WTC11 (cell line): ENCODE data around the gene CHST1. TPM values are rescaled to one million over a fixed set of nuclear protein-coding genes. Genes with fewer than 3 reads are reported as not detected.

Experiments used
- ATAC-seq: fragments of 200-7000 bp; cut with Tn5 transposase; 2 replicates; pipeline ENCODE4 v1.10.0; 2021; ENCODE audit warnings: mild to moderate bottlenecking, moderate library complexity
- CTCF ChIA-PET: fragments of 300-600 bp; sonication (Branson Sonifier 250); formaldehyde crosslinking; loops from one replicate; lab custom pipeline; 2021; ENCODE audit warnings: antibody characterized with exemption; lab: Charles Lee
- POLR2A ChIA-PET: fragments of 350-600 bp; sonication (Branson Sonifier 250); formaldehyde crosslinking; loops from one replicate; lab custom pipeline; 2021; ENCODE audit warnings: antibody characterized with exemption; lab: Charles Lee
- DNase-seq: peaks from one replicate; pipeline ENCODE4 v3.0.0; 2021; ENCODE audit warnings: low spot score
- H3K27ac Mint-ChIP-seq: 2 replicates; pipeline ENCODE4 v1.8.0; 2021; ENCODE audit warnings: mixed read lengths
- H3K27me3 Mint-ChIP-seq: 2 replicates; pipeline ENCODE4 v1.8.0; 2021; ENCODE audit warnings: low read depth, mild to moderate bottlenecking, moderate library complexity, mixed read lengths
- H3K36me3 Mint-ChIP-seq: 2 replicates; pipeline ENCODE4 v1.8.0; 2021; ENCODE audit warnings: mixed read lengths
- H3K4me1 Mint-ChIP-seq: 2 replicates; pipeline ENCODE4 v1.8.0; 2022; ENCODE audit warnings: mixed read lengths
- H3K4me3 Mint-ChIP-seq: 2 replicates; pipeline ENCODE4 v1.8.0; 2021; ENCODE audit warnings: mild to moderate bottlenecking, moderate library complexity, mixed read lengths
- H3K9me3 Mint-ChIP-seq: 2 replicates; pipeline ENCODE4 v1.8.0; 2021; ENCODE audit warnings: mixed read lengths
- AR ChIP-seq: fragments of 250-450 bp; sonication (Bioruptor Pico); IDR thresholded peaks from 2 replicates; pipeline ENCODE4 v1.9.0; 2021; ENCODE audit warnings: mild to moderate bottlenecking
- CREB1 ChIP-seq: sonication (generic); formaldehyde crosslinking; IDR thresholded peaks from 2 replicates; pipeline ENCODE4 v1.8.0; 2023; ENCODE audit warnings: mild to moderate bottlenecking, missing genetic modification reagents
- CREM ChIP-seq: sonication (generic); formaldehyde crosslinking; IDR thresholded peaks from 2 replicates; pipeline ENCODE4 v1.8.1; 2022; ENCODE audit warnings: mild to moderate bottlenecking, missing genetic modification reagents, moderate library complexity
- CTCF ChIP-seq: fragments of 200-600 bp; IDR thresholded peaks from 2 replicates; pipeline ENCODE4 v1.8.0; 2022; ENCODE audit warnings: antibody characterized with exemption
- ERG ChIP-seq: fragments of 250-450 bp; sonication (Bioruptor Pico); IDR thresholded peaks from 2 replicates; pipeline ENCODE4 v1.8.0; 2021; ENCODE audit warnings: mild to moderate bottlenecking
- ESRRA ChIP-seq: sonication (generic); formaldehyde crosslinking; IDR thresholded peaks from 2 replicates; pipeline ENCODE4 v1.8.1; 2022; ENCODE audit warnings: mild to moderate bottlenecking, missing genetic modification reagents, borderline replicate concordance
- FOXK1 ChIP-seq: sonication (generic); formaldehyde crosslinking; IDR thresholded peaks from 2 replicates; pipeline ENCODE4 v1.8.0; 2022; ENCODE audit warnings: mild to moderate bottlenecking, moderate library complexity, missing genetic modification reagents
- GRHL2 ChIP-seq: fragments of 250-450 bp; sonication (Bioruptor Pico); IDR thresholded peaks from 2 replicates; pipeline ENCODE4 v1.8.0; 2022; ENCODE audit warnings: mild to moderate bottlenecking, moderate library complexity; ENCODE audit not compliant: insufficient replicate concordance, severe bottlenecking
- MLX ChIP-seq: sonication (generic); formaldehyde crosslinking; IDR thresholded peaks from 2 replicates; pipeline ENCODE4 v1.8.1; 2023; ENCODE audit warnings: mild to moderate bottlenecking, missing genetic modification reagents, moderate library complexity
- MYBL2 ChIP-seq: sonication (generic); formaldehyde crosslinking; IDR thresholded peaks from 2 replicates; pipeline ENCODE4 v1.8.1; 2023; ENCODE audit warnings: mild to moderate bottlenecking, moderate library complexity, missing genetic modification reagents
- NR2C2 ChIP-seq: sonication (generic); formaldehyde crosslinking; IDR thresholded peaks from 2 replicates; pipeline ENCODE4 v1.8.0; 2022; ENCODE audit warnings: mild to moderate bottlenecking, missing genetic modification reagents
- RORB ChIP-seq: fragments of 250-450 bp; sonication (Bioruptor Pico); IDR thresholded peaks from 2 replicates; pipeline ENCODE4 v1.9.0; 2021; ENCODE audit warnings: mild to moderate bottlenecking
- SMAD4 ChIP-seq: sonication (generic); formaldehyde crosslinking; IDR thresholded peaks from 2 replicates; pipeline ENCODE4 v1.8.0; 2022; ENCODE audit warnings: mild to moderate bottlenecking, missing genetic modification reagents
- SP1 ChIP-seq: sonication (generic); formaldehyde crosslinking; conservative IDR thresholded peaks from 2 replicates; pipeline ENCODE4 v1.8.1; 2022; ENCODE audit warnings: missing genetic modification reagents
- STAT6 ChIP-seq: sonication (generic); formaldehyde crosslinking; conservative IDR thresholded peaks from 2 replicates; pipeline ENCODE4 v1.8.1; 2023; ENCODE audit warnings: mild to moderate bottlenecking, low read depth, missing genetic modification reagents, moderate library complexity
- TCF7 ChIP-seq: sonication (generic); formaldehyde crosslinking; IDR thresholded peaks from 2 replicates; pipeline ENCODE4 v1.8.0; 2022; ENCODE audit warnings: mild to moderate bottlenecking, low read depth, missing genetic modification reagents, moderate library complexity
- TP53 ChIP-seq: sonication (generic); formaldehyde crosslinking; IDR thresholded peaks from 2 replicates; pipeline ENCODE4 v1.8.1; 2023; ENCODE audit warnings: mild to moderate bottlenecking, missing genetic modification reagents
- USF1 ChIP-seq: sonication (generic); formaldehyde crosslinking; IDR thresholded peaks from 2 replicates; pipeline ENCODE4 v1.8.0; 2022; ENCODE audit warnings: mild to moderate bottlenecking, missing genetic modification reagents
- ZBTB43 ChIP-seq: sonication (generic); formaldehyde crosslinking; IDR thresholded peaks from 2 replicates; pipeline ENCODE4 v1.8.1; 2023; ENCODE audit warnings: mild to moderate bottlenecking, missing genetic modification reagents
- ZNF121 ChIP-seq: sonication (generic); formaldehyde crosslinking; IDR thresholded peaks from 2 replicates; pipeline ENCODE4 v1.8.0; 2023; ENCODE audit warnings: missing genetic modification reagents
- ZNF138 ChIP-seq: sonication (generic); formaldehyde crosslinking; conservative IDR thresholded peaks from 2 replicates; pipeline ENCODE4 v1.8.1; 2022; ENCODE audit warnings: mild to moderate bottlenecking, moderate library complexity, missing genetic modification reagents
- ZNF423 ChIP-seq: fragments of 250-450 bp; sonication (Bioruptor Pico); IDR thresholded peaks from 2 replicates; pipeline ENCODE4 v2.1.2; 2022; ENCODE audit warnings: mild to moderate bottlenecking, moderate library complexity
- total RNA-seq: library from RNA; stranded (reverse); gene quantifications from 3 replicates; pipeline ENCODE4 v1.2.3, GENCODE V29; 2021

The CHST1 gene
- total RNA-seq, 1 experiment from 2014 or later, result 2.4 TPM

- no peaks in the 10 kb centered on the region for H3K36me3 Mint-ChIP-seq
- no peak for ATAC-seq
- H3K4me1 Mint-ChIP-seq, result peaks cover 8% of the 10 kb centered on the region; the same call in 1 of the 2 replicates
- DNase-seq, result no peak
- no peaks in the 10 kb centered on the region for H3K9me3 Mint-ChIP-seq
- H3K4me3 Mint-ChIP-seq, result no peak overlapping the region
- ChIA-PET POLR2A (no interaction called here), CTCF (interaction anchor here (1.1 to 7.4 kb wide), 4 partner anchors 15 to 299 kb away, joined by 3 to 41 read pairs (median 18); no protein-coding TSS in a partner anchor)
- no peak for TF ChIP-seq MLX
- TF ChIP-seq ZNF138 (CRISPR knock-in tag), result no peak
- no peak for TF ChIP-seq NR2C2 (CRISPR knock-in tag)
- no peak for TF ChIP-seq MYBL2 (CRISPR knock-in tag)
- TF ChIP-seq CREB1 (CRISPR knock-in tag), result no peak
- no peak for TF ChIP-seq ZNF121
- no peak for TF ChIP-seq FOXK1 (CRISPR knock-in tag)
- TF ChIP-seq CREM (CRISPR knock-in tag), result no peak
- TF ChIP-seq AR, result no peak
- no peak for TF ChIP-seq USF1 (CRISPR knock-in tag)
- TF ChIP-seq ZNF423 (CRISPR knock-in tag), result no peak
- H3K27me3 Mint-ChIP-seq, result peaks cover 29% of the 10 kb centered on the region
- no peak overlapping the region for H3K27ac Mint-ChIP-seq
Observed at GRCh38 chr11:45669956-45670355, 4.5 kb upstream of the CHST1 start.

- Mint-ChIP-seq H3K27ac (no peak overlapping the region), H3K9me3 (no peaks in the 10 kb centered on the region), H3K4me3 (no peak overlapping the region), H3K4me1 (peaks cover 8% of the 10 kb centered on the region; the same call in 1 of the 2 replicates), H3K36me3 (no peaks in the 10 kb centered on the region)
- POLR2A ChIA-PET, result no interaction called here
- no peak for TF ChIP-seq TCF7 (CRISPR knock-in tag)
- no peak for TF ChIP-seq ZBTB43 (CRISPR knock-in tag)
- no peak for TF ChIP-seq STAT6 (CRISPR knock-in tag)
- no peak for TF ChIP-seq SMAD4
- no peak for TF ChIP-seq SP1 (CRISPR knock-in tag)
- no peak for TF ChIP-seq ERG (CRISPR knock-in tag)
- no peak for TF ChIP-seq RORB (CRISPR knock-in tag)
- TF ChIP-seq TP53, result no peak
- TF ChIP-seq GRHL2, result no peak
- no peak for TF ChIP-seq CTCF
- TF ChIP-seq CREB1 (CRISPR knock-in tag), result no peak
- no peak for TF ChIP-seq ESRRA (CRISPR knock-in tag)
- TF ChIP-seq, all 79 proteins: peak for 0
- no peak for ATAC-seq
- CTCF ChIA-PET, result interaction anchor here (1.1 to 7.4 kb wide), 4 partner anchors 14 to 298 kb away, joined by 3 to 41 read pairs (median 18); no protein-coding TSS in a partner anchor
- DNase-seq, result no peak
- H3K27me3 Mint-ChIP-seq, result peaks cover 32% of the 10 kb centered on the region
Observed at GRCh38 chr11:45669146-45669545, 3.7 kb upstream of the CHST1 start.
